Measurements from ENCODE around the gene GOLGB1.

The GOLGB1 gene

GRCh38 chr3:121677141-121677540 lies 72.4 kb downstream of the GOLGB1 start:
- no peak for DNase-seq

GRCh38 chr3:121670676-121671075 lies 78.9 kb downstream of the GOLGB1 start:
- DNase-seq, result no peak

DNA sequence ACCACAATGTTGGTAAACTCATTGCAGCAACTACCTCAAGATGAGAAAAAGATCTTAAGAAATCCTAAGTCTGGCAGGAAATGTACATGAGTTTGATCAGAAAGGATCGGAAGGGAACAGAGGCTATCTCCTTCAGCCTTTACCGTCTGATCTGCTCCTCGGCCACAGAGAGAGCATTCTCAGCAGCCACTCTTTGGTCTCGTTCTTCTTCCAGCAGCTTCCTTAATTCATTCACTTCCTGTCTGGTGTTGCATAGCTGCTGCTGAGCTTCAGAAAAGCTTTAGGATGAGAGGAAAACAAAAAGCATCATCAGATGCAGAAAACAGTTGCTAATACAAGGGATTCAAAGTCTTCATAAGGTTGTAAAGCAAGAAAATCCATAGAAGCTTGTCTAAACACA lies 82.2 kb downstream of the GOLGB1 start:
- no peak for DNase-seq

GRCh38 chr3:121665488-121665887 lies 84.1 kb downstream of the GOLGB1 start:
- no peak for DNase-seq

- DNase-seq, result no peak
Observed at GRCh38 chr3:121663171-121663847, 86.2 kb downstream of the GOLGB1 start.

DNA sequence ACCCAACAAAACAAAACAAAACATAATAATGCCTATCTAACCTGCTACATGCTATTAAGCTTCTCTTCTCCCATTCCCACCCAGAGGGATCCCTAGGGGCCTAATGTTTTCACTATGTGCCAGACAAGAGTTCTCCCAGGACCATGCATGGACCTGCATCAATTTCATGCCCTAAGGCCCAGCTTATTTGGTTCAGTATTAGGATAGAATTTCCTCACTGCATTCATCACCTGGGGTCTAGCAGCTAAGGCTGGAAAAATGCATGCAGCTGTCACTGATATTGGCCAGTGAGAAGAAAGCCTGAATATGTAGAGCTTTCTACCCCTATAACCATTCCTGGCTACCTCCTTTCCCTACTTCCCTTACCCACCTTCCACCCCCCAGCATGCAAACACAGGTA lies 86.8 kb downstream of the GOLGB1 start:
- no peak for DNase-seq

DNA sequence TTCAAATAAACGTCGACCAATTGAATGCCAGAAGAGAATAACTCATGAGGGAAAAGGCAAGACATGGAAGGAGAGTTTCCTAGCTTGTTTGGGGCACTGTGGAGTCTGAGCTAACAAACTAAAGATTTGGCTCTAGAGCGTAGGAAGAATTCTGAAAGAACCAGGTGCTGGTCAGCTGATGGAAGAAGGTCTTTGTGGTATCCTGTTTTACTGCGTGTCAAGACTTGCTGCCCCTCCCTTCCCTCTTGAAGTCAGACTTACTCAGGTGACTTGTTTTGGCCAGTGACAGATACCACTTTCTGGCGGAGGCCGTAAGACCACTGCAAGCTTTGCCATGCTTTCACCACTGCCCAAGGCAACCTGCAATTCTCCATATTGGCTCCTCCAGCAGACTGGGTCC lies 88.2 kb downstream of the GOLGB1 start:
- no peak for DNase-seq

GRCh38 chr3:121660356-121661171 lies 89.0 kb downstream of the GOLGB1 start, which contains the start of gene HCLS1:
Gene HCLS1 (minus strand): TSS chr3:121660903. CDS start chr3:121658347, 2,556 bp downstream.
- no peak for DNase-seq

- DNase-seq, result no peak
Observed at GRCh38 chr3:121659586-121659985, 90.0 kb downstream of the GOLGB1 start.

- DNase-seq, result no peak
Observed at GRCh38 chr3:121658716-121659435, 90.7 kb downstream of the GOLGB1 start.

GRCh38 chr3:121654493-121655385 lies 94.8 kb downstream of the GOLGB1 start:
- no peak for DNase-seq

DNA sequence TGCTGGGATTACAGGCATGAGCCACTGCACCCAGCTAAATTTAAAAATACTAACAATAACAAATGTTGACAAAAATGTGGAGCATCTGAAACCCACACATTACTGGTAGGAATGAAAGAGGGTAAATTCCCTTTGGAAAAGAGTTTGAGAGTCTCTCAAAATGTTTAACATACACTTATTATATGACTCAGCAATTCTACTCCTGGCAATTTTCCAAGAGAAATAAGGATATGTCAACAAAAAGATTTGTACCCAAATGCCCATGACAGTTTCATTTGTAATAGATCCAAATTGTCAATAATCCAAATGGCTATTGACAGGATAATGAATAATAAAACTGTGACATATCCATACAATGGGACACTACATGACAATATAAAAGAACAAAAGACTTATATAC lies 97.9 kb downstream of the GOLGB1 start:
- DNase-seq, result peak; percentile 31 to 79

GRCh38 chr3:121649645-121650044 lies 99.9 kb downstream of the GOLGB1 start:
- DNase-seq, result no peak

- DNase-seq, result peak; percentile 94 to 98
Observed at GRCh38 chr3:121648219-121648958, 101.2 kb downstream of the GOLGB1 start.

GRCh38 chr3:121645054-121645453 lies 104.5 kb downstream of the GOLGB1 start:
- DNase-seq, result no peak

GRCh38 chr3:121642601-121643314 lies 106.8 kb downstream of the GOLGB1 start:
- DNase-seq, result no peak

DNA sequence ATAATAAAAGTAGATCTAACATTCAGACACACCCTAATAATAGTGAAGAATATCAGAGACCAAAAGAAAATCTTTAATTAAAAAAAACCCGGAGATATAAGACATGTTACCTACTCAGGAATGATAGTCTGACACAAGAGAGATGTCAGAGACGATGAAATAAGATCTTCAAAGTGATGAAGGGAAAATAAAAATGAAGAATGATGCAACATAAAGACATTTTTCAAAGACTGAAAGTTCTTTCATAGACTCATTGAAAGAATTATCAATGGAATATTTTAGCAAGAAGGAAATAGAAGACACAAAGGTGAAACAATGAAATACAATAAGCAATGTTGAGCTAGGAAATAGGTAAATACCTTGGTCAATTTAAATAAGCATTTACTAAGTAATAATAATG lies 108.4 kb downstream of the GOLGB1 start:
- DNase-seq, result no peak

DNA sequence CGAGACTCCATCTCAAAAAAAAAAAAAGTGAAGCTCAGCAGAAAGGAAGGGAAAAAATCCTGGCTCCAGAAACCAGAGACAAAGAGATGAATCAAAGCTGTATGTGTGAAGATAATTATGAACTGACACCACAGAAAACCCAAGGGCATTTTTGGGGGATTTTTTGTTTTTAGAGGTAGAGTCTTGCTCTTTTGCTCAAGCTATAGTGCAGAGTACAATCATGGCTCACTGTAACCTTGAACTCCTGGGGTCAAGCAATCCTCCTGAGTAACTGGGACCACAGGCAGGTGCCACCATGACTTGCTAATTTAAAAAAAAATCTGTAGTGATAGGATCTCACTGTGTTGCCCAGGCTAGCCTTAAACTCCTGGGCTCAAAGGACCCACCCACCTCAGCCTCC lies 111.6 kb downstream of the GOLGB1 start:
- DNase-seq, result no peak

GRCh38 chr3:121630355-121630754 lies 119.2 kb downstream of the GOLGB1 start:
- DNase-seq, result no peak

DNA sequence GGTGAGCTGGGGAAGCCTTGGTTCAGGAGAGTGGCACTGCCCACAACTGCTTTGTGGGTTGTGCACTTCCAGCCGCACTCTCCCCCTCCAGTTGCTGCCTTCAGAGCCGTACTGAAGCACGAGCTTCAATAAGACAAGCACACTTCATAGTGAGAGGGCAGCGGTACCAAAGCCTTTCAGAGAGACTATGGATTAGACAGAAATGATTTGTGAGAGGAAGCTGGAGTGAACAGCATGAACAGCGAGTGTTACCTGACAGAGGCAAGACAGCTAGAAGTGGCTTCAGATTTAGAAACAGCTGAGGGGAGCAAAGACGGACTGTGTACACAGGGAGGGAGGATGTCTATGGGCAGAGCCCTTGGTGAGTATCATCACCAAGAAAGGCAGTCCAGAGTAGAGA lies 119.9 kb downstream of the GOLGB1 start:
- DNase-seq, result no peak

DNA sequence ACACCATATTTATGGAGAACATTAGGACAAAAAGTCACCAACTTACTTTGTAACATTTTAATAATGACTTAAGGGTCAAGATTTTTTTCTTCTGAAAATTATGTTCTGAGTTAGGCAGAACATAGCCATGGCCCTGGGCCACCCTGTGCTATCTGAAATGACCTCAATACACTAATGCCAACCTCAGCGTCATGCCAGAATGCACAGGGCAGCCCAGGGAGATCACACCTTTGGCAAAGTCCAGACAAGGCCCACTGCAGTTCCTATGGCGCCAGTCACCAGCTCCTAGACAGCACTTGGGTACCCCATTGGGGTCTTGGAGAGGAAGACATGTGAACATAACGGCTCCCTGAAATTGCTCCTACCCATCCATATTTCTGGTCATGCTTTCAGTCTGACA lies 121.9 kb downstream of the GOLGB1 start:
- no peak for DNase-seq
